HG02763 (cell line): ENCODE results near the gene ACADS.

ENCODE experiments used
- ATAC-seq: cut with Tn5 transposase; IDR thresholded peaks from one replicate; pipeline ENCODE4 v1.9.1; 2021; ENCODE audit warnings: mild to moderate bottlenecking, moderate library complexity; ENCODE audit not compliant: unreplicated experiment

The ACADS gene

GRCh38 chr12:120787889-120788288 lies 62.3 kb downstream of the ACADS start:
- no peak for ATAC-seq
